HG02623 (cell line): ENCODE measurements around the gene MAS1.
"Not testable (repeated sequence)": the region's sequence is repeated elsewhere in the genome, so short reads cannot be mapped to it uniquely, and the experiment has no call there.

ENCODE experiments used
- ATAC-seq: cut with Tn5 transposase; IDR thresholded peaks from one replicate; pipeline ENCODE4 v1.9.1; 2021; ENCODE audit warnings: moderate library complexity; ENCODE audit not compliant: unreplicated experiment

Gene MAS1

DNA sequence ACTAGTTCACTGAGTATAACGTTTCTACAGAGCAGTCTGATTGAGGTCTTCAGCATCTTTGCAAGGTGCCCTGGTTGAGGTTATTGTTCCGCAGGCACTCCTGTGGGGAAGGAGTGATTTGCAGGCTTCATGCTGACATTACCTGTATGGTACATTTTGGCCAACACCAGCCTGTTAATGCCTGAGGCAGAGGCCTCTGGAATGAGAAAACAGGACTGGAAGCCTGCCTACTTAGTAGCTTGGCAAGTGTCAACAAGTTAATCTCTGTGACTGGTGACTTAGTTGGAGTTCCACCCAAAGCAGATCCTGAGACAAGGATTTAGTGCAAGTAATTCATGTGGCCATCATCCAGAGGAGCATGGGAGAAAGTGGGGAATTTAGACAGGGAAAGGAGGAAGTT, 24.6 kb downstream of the MAS1 start:
- ATAC-seq: no peak

DNA sequence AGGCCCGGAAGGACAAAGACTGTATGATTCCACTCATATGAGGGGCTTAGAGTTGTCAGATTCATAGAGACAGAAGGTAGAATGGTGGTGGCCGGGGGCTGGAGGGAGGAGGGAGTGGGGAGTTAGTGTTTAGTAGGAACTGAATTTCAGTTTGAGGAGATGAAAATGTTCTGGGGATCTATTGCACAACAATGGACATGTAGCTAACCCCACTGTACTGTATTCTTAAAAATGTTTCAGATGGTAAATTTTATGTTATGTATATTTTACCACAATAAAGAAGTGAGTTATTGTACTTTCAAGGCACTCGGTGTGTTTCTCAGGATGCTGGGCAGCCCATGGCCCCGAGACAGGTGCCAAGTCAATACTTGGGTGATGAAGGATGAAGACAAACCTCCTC, 25.4 kb downstream of the MAS1 start:
- no peak for ATAC-seq

DNA sequence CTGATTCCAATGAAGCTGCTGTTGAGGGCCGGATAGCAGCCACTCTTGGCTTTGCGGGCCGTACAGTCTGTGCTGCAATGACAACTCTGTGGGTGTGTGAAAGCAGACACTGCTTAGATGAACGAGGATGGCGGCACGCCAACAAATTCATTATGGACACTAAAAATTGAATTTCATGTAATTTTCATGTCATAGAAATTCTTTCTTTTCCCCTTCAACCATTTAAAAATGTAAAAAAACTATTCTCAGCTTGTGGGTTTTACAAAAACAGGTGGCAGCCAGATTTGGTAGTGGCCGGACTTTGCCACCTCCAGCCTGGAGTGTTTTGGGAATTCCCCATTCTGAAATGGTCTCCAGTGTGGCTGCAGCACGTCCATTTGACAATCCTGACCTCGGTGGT, 26.0 kb downstream of the MAS1 start:
- no peak for ATAC-seq

DNA sequence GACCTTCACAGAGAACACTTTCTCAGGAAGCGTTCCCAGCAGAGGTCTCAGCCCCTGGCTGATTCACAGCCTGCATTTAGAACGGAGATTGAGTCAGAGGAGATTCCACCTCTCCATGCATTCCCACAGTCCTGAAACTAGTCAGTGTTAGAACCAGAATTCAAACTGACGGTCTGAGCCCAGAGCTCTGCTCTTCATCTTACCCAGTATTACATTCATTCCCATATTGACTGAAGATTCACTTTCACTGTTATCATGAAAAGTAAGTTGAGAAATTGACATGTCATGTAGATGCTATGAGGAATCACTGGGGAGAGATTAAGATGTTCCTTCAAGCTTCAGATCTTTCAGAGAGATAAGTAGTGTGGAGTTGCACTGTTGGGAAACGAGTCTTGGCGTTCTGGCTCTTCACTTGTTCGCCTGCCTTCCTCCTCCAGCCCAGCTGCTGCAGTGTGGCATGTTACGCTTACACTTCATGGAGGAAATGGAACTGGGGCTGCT, 28.3 kb downstream of the MAS1 start:
- ATAC-seq: no peak

DNA sequence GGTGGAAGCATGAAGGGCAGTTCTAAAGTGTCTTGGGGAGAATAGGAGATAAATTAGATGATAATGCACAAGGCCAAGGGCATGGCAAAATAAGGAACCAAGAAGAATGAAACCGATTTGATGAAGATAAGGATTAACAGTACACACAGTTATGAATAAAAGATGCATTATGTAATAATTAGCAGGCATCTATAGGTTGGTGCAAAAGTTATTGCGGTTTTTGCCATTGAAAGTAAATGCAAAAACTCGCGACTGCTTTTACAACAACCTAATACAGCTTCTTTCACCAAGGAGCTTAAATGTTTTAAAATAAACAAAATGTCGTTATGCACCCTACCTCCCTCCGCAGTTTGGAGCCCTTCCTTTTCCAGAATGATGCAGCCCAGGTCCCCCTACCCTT, 29.0 kb downstream of the MAS1 start:
- ATAC-seq: no peak

DNA sequence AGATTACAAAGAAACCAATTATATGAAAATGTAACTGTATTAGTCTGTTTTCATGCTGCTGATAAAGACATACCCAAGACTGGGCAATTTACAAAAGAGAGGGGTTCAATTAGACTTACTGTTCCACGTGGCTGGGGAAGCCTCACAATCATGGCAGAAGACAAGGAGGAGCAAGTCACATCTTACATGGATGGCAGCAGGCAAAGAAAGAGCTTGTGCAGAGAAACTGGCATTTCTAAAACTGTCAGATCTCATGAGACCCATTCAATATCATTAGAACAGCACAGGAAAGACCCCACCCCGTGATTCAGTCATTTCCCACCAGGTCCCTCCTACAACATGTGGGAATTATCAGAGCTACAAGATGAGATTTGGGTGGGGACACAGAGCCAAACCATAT, 33.4 kb downstream of the MAS1 start:
- not testable (repeated sequence) for ATAC-seq

DNA sequence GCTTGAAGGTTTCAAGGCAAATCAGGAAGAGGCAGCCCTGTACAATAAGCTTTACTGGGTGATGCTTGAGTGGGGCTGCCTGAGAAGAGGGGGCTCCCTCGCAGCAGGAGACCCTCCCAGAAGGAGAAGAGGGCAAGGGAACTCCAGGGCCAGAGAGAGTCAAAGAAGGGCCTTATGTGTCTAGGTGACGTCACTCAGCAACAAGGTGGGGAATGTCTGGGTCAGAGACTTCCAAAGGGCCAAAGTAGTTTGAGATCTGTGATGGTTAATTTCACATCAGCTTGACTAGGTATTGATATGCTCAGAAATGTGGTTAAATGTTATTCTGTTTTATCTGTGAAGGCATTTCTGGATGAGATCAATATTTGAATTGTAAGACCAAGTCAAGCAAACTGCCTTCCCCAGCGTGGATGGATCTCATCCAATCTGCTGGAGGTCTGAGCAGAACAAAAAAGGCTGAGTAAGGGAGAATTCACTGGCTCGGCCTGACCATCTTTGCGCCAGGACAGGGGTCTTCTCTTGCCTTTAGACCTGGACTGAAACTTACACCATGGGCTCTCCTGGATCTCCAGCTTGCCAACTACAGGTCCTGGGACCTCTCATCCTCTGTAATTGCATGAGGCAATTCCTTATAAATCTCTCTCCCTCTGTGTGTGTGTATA, 35.9 kb downstream of the MAS1 start:
- ATAC-seq: no peak

DNA sequence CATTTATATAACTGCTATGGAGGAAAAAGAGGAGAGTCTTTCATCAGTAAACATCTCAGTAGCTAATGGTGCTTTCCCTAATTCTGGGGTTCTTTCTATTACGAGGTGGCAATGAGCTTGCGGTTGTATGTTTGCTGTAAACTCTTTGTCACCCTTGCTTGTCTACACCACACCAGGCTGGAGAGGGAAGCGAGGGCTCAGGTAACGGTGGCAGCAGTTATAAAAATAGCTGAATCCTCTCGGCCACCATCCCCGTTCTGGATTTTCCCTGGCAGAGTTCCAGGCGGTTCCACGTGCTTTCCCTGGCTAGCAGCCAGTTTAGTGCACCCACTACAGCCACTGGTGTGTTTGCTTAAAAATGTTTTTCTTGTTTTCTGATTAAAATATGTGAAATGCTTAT, 39.0 kb downstream of the MAS1 start:
- ATAC-seq: no peak

DNA sequence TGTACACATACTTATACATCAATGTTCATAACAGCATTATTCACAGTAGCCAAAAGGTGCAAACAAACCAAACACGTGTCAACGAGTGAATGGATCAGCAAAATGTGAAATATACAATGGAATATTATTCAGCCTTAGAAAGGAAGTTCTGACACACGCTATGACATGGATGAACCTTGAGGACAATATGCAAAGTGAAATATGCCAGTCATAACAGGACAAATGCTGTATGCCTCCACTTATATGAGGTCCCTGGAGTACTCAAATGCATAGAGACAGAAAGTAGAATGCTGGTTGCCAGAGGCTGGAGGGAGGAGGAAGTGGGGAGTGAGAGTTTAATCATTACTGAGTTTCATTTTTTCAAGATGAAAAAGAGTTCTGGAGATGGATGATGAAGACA, 40.3 kb downstream of the MAS1 start:
- ATAC-seq: peak; percentile 89

DNA sequence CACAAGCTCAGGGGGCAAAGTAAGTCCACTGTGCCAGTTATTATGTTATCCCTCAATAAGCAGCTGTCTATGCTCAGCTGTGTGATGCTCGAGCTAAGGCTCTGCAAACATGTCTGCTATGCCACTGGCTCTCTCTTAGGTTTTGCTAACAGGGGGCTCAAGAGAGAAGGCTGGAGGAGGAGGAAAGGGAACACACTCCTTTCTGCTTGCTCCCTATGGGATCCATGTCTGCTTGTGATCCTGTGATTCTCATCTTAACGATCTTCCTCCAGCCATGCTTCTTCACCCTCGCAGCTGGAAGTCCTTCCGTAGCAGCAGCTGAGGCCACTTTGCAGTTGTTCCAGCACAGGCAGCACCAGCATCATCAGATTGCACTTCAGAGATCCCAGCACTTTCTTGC, 41.1 kb downstream of the MAS1 start:
- ATAC-seq: no peak

DNA sequence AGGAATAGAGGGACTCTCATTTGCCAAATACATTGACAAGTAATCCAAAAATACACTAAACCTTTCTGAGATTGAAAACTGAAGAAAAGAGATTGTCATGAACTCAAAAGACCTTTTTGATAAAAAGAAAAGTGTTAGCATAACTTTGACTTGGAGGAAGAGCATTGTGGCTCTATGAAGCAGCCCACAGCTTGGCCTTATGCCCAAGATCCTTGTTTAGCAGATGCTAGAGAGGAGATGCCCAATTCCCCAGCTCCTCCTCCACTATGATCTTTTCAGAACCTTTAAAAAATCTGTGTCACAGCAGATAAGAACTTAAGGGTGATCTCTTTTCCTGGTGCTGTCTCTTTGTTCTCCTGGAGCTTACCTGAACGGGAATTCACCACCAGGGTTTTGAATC, 42.3 kb downstream of the MAS1 start:
- no peak for ATAC-seq

DNA sequence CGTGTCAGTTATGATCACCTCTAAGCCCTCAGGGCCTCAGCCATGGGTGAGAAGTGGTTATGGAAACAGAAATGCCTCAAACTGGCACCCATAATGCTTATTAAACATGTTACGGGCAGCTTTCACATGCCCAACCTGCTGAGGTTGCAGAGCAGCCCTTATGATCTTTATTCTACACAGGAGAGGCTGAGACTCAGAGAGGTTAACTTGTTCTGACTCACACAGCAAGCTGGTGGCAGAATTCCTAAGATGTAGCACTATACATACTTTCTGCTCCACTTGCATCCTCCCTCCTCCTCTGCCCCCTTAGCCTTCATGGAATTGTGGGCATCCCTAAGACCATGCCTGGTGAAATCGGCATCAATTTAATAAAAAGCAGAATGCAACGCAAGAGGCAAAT, 43.4 kb downstream of the MAS1 start:
- no peak for ATAC-seq

DNA sequence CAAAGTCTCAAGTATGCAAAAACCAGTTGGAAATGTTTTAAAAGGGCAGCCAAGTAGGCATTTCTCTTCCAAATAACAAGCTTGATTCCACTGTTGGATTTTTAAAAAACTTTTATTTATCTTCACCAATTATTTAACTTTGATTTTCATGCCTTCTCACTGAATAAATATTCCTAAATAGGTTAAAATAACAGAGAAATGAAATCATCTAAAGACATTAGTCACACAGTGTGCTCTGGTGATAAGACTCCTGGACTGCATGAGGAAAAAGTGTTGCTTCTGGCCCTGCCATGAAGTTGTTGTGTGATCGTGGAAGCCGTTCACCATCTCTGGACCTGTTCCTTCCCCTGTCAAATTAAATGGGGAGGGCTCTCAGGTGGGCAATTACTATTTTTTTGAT, 44.3 kb downstream of the MAS1 start:
- no peak for ATAC-seq

DNA sequence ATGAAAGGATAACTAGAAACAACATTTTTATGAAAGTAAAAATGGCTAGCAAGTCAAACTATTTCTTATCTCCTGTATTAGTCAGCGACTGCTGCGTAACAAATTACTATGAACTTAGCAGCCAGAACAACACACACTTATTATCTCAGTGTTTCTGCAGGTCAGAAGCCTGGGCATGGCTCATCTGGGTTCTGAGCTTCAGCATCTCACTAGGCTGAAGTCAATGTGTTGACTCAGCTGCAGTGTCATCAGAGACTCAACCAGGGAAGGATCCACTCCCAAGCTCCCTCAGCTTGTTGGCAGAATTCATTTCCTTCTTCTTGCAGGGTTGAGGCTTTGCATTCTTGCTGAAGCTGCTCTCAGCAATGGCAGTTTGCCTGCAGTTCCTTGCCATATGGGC, 44.8 kb downstream of the MAS1 start:
- ATAC-seq: no peak

DNA sequence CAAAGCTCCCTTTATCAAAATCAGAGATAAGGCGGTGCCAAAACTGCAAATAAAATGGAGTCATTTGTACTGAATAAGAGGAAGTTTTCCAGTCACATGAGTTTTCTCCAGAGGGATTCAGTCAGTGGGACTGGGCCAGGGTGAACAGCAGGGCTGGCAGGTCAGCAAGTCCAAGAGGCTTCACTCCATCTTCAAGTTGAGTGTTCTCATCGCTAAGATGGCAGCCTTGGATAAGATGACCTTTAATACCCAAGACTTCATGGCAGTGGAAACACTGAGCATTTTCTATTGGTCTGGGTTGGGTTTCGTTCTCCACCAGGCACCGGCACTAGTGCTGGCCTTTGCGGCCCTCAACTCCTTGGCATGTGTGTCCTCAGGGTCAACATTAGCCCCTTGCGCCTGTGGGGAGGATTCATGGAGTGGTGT, 48.8 kb downstream of the MAS1 start:
- ATAC-seq: no peak
